HTR-8/SVneo (cell line): ENCODE data around the gene PRR15L.
"Not testable (repeated sequence)": the region's sequence is repeated elsewhere in the genome, so short reads cannot be mapped to it uniquely, and the experiment has no call there.

ENCODE experiments used
- DNase-seq: peaks from one replicate; pipeline ENCODE4 v3.0.0; 2011; ENCODE audit warnings: low spot score, mixed read lengths; ENCODE audit not compliant: insufficient read length
- FAIRE-seq: peaks from 2 replicates; lab custom pipeline; 2011; peaks lifted over from hg19 to GRCh38; lab: Jason Lieb, UNC

PRR15L gene

DNA sequence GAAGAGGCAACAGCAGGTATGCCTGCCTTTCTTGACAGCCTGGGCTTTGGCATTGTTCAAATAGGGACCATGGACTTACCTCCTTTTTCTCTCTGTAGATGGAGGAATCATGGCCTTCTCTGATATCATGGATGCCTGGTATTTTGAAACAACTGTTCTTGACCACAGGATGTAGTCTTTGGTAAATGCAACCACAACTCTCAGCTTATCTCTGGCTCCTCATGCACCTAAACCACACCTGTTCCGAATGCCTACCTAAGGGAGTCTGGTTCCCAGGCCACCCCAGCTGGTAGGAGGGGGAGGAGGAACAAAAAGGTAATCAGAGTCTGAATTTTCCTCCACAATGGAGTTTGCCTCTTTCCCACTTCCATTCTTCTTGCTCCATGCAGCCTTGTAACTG, 32.0 kb upstream of the PRR15L start:
- no peak for FAIRE-seq
- DNase-seq, result no peak

DNA sequence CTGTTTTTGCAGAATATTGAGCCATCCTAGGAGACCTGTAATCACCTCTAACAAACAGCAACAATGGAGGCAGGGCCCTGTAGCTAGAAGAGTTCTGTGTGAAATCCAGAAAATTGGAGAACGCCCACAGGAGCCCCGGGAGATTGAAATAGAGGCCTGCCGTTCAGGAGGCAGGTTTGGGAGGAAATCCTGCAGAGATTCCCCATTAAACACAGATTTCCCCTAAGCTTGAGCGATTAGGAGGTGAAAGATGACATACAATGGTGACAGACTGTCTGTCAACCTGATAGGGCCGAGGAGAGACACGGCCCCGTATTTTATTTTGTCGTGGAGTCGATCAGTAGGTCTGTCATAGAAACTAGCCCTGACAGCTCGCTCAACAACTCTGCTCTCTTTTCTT, 31.5 kb upstream of the PRR15L start:
- DNase-seq (no peak), FAIRE-seq (no peak)

DNA sequence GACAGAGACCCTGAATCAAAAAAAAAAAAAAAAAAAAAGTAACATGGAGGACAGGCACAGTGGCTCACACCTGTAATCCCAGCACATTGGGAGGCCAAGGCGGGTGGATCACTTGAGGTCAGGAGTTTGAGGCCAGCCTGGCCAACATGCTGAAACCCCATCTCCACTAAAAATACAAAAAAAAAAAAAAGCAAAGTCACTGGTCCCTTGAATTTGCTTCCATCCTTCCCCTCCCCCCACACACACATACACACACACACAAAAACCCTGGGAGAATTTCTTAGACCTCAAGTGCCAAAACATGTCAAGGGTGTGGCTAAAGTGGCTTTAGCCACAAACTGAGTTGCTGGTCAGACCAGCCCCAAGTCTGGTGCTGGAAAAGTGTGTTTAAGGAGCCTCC, 30.8 kb upstream of the PRR15L start:
- not testable (repeated sequence) for FAIRE-seq, DNase-seq

DNA sequence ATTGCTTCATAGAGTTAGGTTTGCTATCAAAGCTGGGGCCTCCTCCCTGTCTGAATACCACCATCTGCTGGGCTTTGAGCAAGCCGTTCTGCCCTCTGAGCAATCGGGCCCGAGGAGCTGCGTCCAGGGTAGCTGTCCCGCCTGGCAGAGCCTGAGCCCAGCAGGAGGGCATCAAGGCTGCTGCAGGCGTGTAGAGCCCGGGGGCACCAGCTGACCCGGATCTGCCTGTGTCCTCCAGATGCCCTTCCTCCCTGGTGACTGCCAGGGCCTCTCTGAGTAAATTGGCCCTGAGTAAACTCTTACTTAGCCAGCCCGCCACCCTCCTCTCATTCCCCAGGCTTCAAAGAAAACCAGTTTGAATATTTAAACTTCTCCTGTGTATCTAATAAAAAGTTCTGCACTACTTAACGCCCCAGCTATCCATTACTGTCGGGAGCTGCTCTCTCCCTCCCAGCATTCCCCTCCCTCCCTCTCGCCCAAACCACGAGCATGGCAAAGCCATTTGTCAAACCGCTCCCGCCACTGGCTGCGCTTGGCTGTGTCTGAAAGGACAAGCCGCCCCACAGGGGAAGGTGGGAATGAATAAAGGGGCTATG, 29.7 kb upstream of the PRR15L start:
- no peak for DNase-seq
- no peak for FAIRE-seq

DNA sequence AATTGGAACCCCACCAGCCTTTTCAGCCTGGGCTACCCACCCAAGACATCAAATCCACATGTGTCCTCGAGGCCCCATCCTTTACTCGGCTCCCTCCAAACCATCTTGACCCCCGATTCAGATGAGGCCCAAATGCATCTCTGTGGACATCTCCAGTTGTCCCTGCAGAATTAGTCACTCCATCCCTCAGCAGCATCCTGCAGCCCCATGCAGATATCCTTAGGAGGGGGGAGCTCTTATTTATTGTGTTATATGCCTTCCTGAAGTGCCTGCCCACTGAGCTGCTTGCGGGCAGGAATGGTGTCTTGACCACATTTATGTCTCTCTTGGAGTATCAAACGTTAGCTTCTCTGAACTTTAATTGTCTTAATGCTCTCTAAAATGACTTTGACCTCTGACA, 28.8 kb upstream of the PRR15L start:
- no peak for DNase-seq
- FAIRE-seq, result no peak

DNA sequence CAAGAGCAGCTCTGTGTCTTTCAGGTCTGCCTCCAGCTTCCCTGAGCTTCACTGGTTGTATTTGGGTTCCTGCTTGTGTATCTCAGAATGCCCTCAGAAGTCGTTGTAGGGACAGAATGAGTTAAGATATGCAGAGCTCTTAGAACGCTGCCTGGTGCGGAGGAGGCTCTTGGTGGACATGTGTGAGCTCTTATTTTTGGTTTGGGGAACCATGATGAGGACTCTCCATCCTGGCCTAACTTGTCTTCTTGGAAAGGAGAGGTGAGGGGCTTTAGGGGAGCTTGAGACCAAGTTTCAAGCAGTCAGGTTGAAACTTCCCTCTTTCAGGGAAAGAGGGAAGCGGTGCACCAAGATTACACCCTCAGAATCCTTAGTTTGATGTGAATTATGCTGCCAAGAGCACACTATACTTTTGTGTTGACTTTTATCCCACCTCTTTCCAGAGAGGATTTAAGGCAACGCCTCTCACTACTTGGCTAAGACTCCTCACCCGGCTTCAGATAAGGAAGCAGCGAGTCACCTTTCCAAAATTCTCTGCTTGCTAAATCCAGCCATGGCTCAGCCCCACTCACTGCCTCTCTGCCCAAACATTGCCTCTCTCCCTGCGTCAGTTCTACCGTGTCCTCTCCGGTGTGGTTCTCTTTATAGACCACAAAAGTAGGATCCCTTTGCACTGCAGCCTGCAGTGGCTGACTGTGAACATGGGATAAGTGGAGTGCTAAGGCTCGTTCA, 26.0 kb upstream of the PRR15L start:
- no peak for FAIRE-seq
- no peak for DNase-seq

DNA sequence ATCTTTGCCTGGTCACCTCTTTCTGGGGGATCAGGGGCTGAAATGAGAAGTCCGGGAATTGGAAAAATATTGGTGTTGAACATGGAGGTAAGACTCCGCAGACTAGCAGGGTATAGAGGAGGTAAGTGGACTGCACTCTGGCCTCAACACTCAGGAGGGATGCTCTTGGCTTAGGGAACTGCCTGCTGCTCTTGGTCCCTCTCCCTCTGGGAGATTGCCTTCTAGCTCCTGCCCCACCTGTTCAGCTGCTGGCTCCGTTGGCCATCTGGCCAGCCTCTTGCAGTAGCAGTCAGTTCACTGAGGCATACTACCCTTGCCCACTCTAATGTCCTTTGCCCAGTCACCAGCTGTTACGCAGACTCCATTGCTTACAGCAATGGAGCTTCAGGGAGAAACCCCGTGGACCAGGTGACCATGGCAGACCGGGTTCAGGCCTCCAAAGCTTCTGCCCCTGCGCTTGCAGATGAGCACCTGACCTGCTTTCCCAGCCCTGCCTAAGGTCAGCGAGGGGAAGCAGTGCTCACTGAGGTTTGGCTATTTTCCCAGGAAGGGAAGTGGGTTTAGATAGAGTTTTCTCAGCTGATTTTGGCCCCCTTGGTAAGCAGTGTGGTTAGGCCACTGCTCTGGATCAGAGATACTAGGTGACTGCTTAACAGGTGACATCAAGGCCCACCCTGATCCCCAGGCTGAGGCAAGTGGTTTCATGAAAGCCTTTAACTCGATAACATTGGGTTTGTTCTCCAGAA, 25.1 kb upstream of the PRR15L start:
- no peak for DNase-seq
- FAIRE-seq, result no peak

DNA sequence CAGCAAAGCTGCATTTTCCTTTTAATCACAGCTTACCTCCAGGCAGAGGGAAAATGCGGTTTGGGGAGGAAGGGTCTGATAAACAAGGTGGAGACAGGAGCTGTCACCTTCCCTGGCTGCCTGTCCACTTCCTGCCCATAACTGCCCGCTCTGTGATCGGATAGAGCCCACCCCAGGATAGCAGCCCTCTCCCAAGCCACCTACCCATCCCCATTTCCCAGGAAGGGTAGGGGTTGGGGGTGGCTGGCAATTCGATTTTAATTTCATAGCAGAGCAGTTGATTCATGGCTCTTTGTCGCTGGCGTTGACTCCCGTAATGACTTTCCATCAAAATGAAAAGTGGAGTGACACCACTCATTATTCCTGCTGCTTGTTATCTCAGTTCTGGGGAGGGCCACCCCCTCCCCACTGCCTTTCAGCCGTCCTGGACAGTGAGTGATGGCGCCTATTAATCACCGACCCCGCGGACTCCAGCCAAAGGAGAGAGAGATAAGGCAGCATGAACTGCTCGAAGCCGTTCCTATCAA, 24.5 kb upstream of the PRR15L start:
- FAIRE-seq (no peak), DNase-seq (no peak)

DNA sequence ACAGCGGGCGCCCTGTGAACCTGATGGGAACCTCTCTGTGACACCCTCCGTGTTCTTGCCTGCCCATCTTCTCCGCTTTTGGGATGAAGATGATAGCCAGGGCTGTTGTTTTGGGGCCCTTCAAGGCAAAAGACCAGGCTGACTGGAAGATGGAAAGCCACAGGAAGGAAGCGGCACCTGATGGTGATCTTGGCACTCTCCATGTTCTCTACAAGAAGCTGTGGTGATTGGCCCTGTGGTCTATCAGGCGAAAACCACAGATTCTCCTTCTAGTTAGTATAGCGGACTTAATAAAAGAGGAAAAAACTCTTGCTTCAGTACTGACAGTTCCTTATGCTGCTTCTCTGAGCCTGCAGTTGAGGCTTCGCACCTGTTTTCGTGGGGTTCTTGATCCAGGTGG, 23.8 kb upstream of the PRR15L start:
- FAIRE-seq (no peak), DNase-seq (no peak)

DNA sequence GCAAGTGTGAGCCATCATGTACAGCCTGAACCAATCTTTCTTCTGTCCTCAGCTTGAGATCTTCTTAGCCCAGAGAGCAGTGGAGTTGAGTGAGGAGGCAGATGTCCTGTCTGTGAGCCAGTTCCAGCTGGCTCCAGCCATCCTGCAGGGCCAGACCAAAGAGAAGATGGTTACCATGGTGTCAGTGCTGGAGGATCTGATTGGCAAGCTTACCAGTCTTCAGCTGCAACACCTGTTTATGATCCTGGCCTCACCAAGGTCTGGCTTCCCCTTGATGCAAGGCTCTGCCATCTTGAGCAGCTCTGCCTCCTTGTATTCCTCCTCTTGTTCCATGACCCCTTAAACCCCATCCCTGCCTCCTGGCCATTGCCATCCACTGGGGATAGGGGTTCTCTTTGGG, 22.9 kb upstream of the PRR15L start:
- no peak for FAIRE-seq
- no peak for DNase-seq

DNA sequence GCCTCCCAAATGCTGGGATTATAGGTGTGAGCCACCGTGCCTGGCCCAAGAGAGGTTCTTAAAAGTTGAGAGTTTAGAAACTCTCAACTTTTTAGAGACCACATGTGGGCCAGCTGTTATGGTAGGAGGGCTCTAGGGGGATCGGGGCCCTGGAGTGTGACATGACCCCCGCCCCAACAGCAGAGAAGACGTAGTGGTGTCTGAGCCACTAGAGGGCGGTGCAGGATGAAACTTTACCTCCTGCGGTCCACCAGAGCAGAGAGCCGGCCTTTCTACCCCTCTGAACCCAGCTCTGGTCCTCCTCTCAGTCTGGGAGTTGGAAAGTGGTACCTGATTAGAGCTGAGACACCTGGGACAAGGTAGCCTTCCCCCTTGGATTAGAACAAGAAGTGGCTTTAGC, 20.6 kb upstream of the PRR15L start:
- peak; percentile 83 for DNase-seq
- peak; percentile 44 for FAIRE-seq

DNA sequence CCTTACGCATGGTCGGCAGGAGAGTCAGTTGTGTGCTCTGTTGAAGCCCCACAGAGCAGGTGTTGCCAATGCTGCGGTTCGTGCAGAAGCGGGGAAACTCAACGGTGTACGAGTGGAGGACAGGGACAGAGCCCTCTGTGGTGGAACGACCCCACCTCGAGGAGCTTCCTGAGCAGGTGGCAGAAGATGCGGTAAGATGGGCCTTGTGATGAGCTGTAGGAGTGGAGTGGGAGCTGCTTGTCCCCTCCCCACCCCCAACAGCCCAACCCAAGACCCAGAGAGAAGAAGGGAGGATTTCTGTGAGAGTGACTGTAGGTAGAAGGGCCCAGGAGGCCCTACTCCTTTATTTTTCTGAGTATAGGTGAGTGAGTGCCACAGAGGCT, 18.1 kb upstream of the PRR15L start:
- DNase-seq (no peak), FAIRE-seq (no peak)

DNA sequence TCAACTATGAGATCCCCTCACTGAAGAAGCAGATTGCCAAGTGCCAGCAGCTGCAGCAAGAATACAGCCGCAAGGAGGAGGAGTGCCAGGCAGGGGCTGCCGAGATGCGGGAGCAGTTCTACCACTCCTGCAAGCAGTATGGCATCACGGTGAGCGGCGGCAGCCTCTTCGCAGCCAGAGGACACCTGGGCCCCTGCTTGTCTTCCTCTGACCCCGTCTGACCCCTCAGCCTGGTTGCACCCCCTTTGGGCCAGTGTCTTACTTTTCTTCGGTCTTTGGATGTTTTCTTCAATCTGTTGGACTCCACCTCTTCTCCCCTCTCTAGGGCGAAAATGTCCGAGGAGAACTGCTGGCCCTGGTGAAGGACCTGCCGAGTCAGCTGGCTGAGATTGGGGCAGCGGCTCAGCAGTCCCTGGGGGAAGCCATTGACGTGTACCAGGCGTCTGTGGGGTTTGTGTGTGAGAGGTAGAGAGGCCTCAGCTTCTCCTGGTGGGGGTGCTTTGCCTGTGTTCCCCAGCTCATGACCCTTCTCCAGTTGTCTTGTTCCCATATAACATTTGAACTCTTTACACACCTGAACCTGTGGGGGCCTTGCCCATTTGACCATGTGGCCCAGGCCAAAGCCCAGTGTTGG, 17.6 kb upstream of the PRR15L start:
- DNase-seq (no peak), FAIRE-seq (no peak)

DNA sequence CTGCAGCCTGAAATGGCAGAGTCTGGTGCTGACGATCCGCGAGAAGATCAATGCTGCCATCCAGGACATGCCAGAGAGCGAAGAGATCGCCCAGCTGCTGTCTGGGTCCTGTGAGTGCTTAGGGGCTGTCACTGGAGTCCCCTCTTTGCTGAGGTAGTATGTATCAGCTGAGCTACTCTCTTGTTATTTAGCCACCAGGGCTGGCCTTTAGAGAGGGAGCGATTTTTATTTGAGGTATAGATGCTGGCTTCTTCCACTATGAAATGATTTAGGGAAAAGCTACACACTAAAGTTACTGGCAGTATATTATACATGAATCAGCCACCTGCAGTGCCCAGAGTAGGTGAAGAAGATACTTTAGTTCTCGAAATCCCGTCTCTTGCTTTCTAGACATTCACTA, 15.9 kb upstream of the PRR15L start:
- no peak for DNase-seq
- FAIRE-seq, result no peak

DNA sequence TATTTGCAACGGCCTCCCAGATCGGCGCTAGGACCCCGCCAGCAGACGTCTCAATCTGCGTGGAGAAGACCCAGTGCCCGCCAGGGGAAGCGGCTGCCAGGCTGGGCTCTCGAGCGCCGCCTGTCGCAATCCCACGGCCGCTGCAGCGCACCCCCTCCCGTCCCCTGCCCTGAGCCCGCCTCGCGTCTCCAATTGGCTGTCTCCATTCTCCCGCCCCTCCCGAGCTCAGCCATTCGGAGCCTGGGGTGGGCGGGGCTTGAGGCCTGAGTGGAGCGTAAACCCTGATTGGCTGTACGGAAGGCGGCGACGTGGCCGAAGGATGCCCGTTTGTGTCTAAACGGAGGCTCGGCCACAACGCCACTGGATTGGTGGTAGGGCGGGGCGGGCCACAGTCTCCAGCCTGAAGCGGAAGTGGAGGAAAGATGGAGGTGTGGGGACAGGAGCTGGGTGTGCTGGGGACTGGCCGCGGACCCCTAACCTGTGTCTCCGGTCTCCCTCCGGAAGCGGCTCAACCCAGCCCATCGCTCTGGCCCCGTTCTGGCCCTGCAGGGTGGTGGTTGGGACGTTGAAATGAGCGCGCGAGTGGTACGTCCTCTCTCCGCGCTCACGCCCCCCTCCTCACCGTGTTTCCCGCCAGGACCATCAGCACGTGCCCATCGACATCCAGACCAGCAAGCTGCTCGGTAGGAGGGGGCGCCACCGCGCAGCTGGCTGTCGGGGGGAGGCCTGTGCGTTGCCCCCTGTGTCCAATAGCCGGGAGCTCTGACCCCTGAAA, 13.2 kb upstream of the PRR15L start, which contains the start of gene CDK5RAP3:
CDK5RAP3 (plus strand) TSS at position 389 of the 775 bp plus-strand sequence; CDS start at position 423, 34 bp downstream.
- peak; percentile 100 for DNase-seq
- peak; percentile 99 for FAIRE-seq

DNA sequence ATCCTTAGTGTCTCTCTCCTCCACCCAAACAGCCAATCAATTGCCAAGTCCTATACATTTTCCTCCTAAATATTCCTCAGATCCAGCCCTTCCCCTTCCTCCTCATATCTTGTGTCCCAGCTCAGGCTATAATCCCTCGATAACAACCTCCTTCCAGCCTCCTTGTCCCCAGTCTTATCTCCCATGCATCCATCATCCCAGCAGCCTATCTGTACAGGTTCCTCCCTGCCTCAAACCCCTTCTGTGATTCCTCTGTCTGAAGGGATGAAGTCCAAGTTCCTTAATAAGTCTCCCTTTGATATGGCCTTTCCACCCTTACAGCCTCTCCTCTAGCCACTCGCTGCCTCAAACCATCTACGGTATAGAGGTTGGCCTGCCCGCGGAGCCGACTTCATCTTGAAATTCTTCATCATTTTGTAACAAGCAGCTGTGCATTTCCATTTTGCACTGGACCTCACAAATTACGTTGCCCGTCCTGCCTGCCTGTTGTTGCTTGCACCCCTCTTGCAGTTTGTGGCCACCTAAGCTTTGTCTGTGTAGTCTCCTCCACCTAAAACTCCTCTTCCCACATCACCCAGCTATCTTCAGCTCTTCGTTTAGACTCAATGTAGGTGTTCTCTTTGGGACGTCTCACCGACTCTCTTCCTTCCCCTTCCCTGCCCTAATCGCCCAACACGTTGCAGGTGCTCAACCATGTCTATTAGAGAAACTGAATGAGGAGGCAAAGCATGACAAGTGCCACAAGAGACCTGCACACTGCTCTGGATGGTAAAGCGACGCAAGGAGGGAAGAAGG, 12.4 kb upstream of the PRR15L start:
- DNase-seq (no peak), FAIRE-seq (no peak)

DNA sequence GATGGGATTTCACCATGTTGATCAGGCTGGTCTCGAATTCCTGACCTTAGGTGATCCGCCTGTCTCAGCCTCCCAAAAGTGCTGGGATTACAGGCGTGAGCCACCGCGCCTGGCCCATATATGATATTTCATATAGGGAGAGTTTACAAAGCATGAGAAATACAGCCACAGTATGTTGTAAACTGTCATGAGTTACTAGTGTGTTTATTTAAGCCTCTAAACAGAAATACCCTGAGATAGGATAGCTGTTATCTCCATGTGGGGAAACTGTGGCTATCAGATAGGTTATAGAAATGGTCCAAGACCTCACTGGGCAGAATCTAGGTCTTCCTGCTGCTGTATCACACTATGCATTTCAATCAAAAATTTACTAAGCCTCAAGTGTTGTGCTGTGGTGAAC, 11.2 kb upstream of the PRR15L start:
- no peak for FAIRE-seq

DNA sequence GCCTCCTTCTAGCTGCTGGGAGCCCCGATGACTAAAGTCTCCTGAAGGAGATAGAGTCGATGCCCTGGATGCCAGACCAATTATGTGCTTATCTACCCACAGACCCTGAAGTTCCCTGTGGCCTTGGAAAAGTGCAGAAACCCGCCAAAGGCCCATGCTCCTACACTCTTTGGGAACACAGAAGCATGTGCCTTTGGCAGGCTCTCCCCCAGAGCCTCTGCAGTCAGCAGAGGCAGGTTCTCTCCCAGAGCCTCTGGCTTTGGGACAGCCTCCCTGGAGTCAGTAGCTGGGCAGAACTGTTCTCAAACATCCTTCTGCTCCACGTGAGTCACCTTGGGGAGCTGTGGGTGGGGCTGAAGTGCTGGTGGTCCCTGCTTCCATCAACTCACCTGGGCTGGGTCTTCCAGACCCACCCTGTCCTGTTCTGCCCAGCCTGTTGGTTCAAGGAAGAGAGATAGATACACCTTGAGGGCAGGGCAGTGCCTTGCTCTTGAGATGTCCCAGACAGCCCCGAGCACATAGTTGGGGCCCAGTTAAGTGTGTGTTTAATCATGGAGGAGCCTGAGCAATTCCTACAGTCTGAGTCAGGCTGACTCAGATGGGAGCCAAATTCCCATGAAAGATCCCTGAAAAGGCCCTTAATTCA, 10.0 kb upstream of the PRR15L start:
- peak; percentile 50 for DNase-seq
- no peak for FAIRE-seq

More for the DNA sequence above, 11.2 kb upstream of the PRR15L start:
- no peak for DNase-seq

DNA sequence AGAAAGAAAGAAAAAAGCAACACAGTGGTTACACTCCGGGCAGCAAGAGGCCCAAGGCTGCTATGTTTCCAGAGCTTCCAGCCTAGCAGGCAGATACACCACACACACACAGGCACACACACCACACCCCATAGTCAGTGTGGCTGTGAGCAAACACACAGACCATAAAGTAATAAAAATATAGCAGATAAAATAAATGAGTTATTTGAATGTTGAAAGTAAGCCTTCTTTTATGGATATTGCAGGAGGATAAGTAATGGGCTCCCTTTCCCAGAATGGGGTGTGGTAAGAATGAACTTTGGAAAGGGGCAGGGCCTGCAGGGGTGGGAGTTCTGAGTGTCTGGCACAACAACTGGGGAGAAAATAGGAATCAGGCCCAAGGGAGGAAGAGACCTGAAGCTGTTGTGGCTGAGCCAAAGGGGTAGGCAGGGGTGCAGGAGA, 8.4 kb upstream of the PRR15L start:
- no peak for FAIRE-seq
- no peak for DNase-seq
